ENCODE measurements around the gene CRY2. TPM values are rescaled to one million over a fixed set of nuclear protein-coding genes. Genes with fewer than 3 reads are reported as not detected.

CRY2 gene
- total and polyA plus RNA-seq, 2 donors (not counting 1 experiment from before 2014, with no cell fraction given): 8.3 to 21.5 TPM

DNA sequence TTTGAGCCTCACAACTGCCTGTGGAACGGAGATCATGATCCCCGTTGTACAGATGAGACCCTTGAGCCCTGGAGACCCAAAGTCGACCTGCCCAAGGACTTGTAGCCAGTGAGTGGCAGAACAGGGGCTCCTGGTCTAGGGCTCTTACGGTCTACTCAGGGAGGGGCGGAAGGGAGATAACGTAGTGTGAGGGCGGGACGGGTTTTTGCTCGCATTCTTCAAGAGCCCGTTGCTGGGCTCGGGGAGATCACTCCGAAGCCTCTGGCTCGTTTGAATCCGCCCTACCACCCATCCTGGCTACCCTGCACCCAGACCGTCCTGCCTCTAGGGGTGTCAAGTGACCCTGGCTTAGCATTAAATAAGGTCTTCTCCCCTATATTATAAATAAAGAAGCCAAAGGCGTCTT lies 639 bp downstream of the CRY2 start:
- DNase-seq (ENCODE audit: low read depth in 2 of 2): peak; percentile 60 to 75
- no peaks in the 10 kb centered on the region for H3K36me3 ChIP-seq (ENCODE audit: control insufficient read depth, insufficient read depth, low read length)
- peak overlapping the region; percentile 100 for H3K9ac ChIP-seq (ENCODE audit: insufficient read depth, low read length)
- H3K4me2 ChIP-seq (ENCODE audit: extremely low read depth, insufficient read depth, low read length): peak overlapping the region; percentile 93
- H3K27ac ChIP-seq (ENCODE audit: insufficient read depth, low read length): peak overlapping the region; percentile 99
- no peaks in the 10 kb centered on the region for H3K27me3 ChIP-seq (ENCODE audit: control insufficient read depth, insufficient read depth, low read length)
- no peaks in the 10 kb centered on the region for H4K20me1 ChIP-seq (ENCODE audit: control insufficient read depth, extremely low read depth, insufficient read depth, low read length)
- TF ChIP-seq EZH2 (IDR thresholded peaks at IDR 0.05; ENCODE audit: low read length, missing control alignments): no peak
- TF ChIP-seq, protein P1, sequence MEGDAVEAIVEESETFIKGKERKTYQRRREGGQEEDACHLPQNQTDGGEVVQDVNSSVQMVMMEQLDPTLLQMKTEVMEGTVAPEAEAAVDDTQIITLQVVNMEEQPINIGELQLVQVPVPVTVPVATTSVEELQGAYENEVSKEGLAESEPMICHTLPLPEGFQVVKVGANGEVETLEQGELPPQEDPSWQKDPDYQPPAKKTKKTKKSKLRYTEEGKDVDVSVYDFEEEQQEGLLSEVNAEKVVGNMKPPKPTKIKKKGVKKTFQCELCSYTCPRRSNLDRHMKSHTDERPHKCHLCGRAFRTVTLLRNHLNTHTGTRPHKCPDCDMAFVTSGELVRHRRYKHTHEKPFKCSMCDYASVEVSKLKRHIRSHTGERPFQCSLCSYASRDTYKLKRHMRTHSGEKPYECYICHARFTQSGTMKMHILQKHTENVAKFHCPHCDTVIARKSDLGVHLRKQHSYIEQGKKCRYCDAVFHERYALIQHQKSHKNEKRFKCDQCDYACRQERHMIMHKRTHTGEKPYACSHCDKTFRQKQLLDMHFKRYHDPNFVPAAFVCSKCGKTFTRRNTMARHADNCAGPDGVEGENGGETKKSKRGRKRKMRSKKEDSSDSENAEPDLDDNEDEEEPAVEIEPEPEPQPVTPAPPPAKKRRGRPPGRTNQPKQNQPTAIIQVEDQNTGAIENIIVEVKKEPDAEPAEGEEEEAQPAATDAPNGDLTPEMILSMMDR (conservative IDR thresholded peaks at IDR 0.05 in 1 of 2, IDR thresholded peaks at IDR 0.05 in 1 of 2; ENCODE audit: low read depth in 1 of 2, low read length in 2 of 2): peak in 1 of 2 donors; percentile 30
- no peaks in the 10 kb centered on the region for H3K9me3 ChIP-seq (ENCODE audit: control insufficient read depth, insufficient read depth, low read depth, low read length)
- H2AFZ ChIP-seq (ENCODE audit: low read length): peak overlapping the region; percentile 54
- peaks cover 33% of the 10 kb centered on the region for H3K79me2 ChIP-seq (ENCODE audit: control insufficient read depth, insufficient read depth, low read length)
- peaks cover 14% of the 10 kb centered on the region for H3K4me1 ChIP-seq (ENCODE audit: control insufficient read depth, extremely low read depth, insufficient read depth, low read length)
- peak overlapping the region; percentile 77 to 95 (median 92) for H3K4me3 ChIP-seq (replicated peaks in 1 of 4; ENCODE audit: control extremely low read depth in 1 of 4, insufficient read depth in 1 of 4, low read depth in 3 of 4, low read length in 4 of 4)

DNA sequence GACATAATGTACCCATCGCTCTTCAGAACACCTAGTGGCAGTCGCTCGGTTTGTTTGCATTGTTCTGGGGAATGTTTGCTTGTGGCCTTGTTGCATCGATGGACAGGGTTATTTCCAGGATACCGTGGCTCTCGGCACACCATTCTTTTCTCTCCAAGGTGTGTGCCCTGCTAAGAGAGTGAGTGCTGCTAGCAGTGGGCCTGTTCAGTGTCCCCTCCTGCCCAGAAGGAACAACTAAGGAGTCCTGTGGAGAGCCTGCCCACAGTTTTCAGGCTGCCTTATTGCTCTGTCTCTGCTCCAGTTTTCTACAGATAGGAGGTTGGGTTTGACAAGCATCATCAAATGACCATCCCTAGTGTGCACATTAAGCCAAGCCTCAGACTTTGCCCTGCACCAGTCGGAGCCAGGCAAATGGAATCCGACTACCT lies 1.4 kb downstream of the CRY2 start:
- no peak for DNase-seq (ENCODE audit: low read depth in 2 of 2)
- TF ChIP-seq, protein P1 (conservative IDR thresholded peaks at IDR 0.05 in 1 of 2, IDR thresholded peaks at IDR 0.05 in 1 of 2; ENCODE audit: low read depth in 1 of 2, low read length in 2 of 2): no peak
- TF ChIP-seq EZH2 (IDR thresholded peaks at IDR 0.05; ENCODE audit: low read length, missing control alignments): no peak
- Histone ChIP-seq H3K79me2 (ENCODE audit: control insufficient read depth, insufficient read depth, low read length) (peaks cover 34% of the 10 kb centered on the region), H3K36me3 (ENCODE audit: control insufficient read depth, insufficient read depth, low read length) (no peaks in the 10 kb centered on the region), H3K27ac (ENCODE audit: insufficient read depth, low read length) (peak overlapping the region; percentile 99), H3K9me3 (ENCODE audit: control insufficient read depth, insufficient read depth, low read depth, low read length) (no peaks in the 10 kb centered on the region), H3K4me1 (ENCODE audit: control insufficient read depth, extremely low read depth, insufficient read depth, low read length) (peaks cover 12% of the 10 kb centered on the region), H4K20me1 (ENCODE audit: control insufficient read depth, extremely low read depth, insufficient read depth, low read length) (no peaks in the 10 kb centered on the region), H2AFZ (ENCODE audit: low read length) (no peak overlapping the region), H3K9ac (ENCODE audit: insufficient read depth, low read length) (peak overlapping the region; percentile 34), H3K4me2 (ENCODE audit: extremely low read depth, insufficient read depth, low read length) (peak overlapping the region; percentile 93), H3K4me3 (replicated peaks in 1 of 4; ENCODE audit: control extremely low read depth in 1 of 4, insufficient read depth in 1 of 4, low read depth in 3 of 4, low read length in 4 of 4) (peak overlapping the region; percentile 77 to 95 (median 92)), H3K27me3 (ENCODE audit: control insufficient read depth, insufficient read depth, low read length) (no peaks in the 10 kb centered on the region)

DNA sequence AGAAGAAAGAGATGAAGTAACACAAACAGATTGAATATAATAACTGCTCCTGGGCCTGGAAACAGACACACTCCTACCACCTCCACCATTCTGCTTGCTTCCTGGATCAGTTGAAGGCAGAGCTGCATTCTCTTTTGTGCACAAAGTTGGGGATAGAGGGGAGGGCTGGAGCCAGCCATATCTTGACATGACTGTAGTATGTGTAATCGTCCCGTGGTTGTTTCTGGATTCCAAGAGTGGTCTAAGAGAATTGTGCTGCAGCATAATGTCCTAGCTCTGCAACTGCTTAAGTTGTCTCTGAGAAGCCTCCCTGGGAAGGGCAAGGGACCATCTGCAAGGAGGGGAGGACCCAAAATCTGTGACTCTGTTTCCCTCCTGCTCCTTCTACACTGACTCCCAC lies 3.2 kb downstream of the CRY2 start:
- Histone ChIP-seq H3K27ac (ENCODE audit: insufficient read depth, low read length) (no peak overlapping the region), H3K79me2 (ENCODE audit: control insufficient read depth, insufficient read depth, low read length) (peaks cover 39% of the 10 kb centered on the region), H3K9me3 (ENCODE audit: control insufficient read depth, insufficient read depth, low read depth, low read length) (no peaks in the 10 kb centered on the region), H4K20me1 (ENCODE audit: control insufficient read depth, extremely low read depth, insufficient read depth, low read length) (no peaks in the 10 kb centered on the region), H3K36me3 (ENCODE audit: control insufficient read depth, insufficient read depth, low read length) (no peaks in the 10 kb centered on the region), H3K4me1 (ENCODE audit: control insufficient read depth, extremely low read depth, insufficient read depth, low read length) (peaks cover 12% of the 10 kb centered on the region), H3K27me3 (ENCODE audit: control insufficient read depth, insufficient read depth, low read length) (no peaks in the 10 kb centered on the region), H3K9ac (ENCODE audit: insufficient read depth, low read length) (no peak overlapping the region), H3K4me3 (replicated peaks in 1 of 4; ENCODE audit: control extremely low read depth in 1 of 4, insufficient read depth in 1 of 4, low read depth in 3 of 4, low read length in 4 of 4) (no peak overlapping the region), H2AFZ (ENCODE audit: low read length) (no peak overlapping the region), H3K4me2 (ENCODE audit: extremely low read depth, insufficient read depth, low read length) (peak overlapping the region; percentile 20)
- DNase-seq (ENCODE audit: low read depth in 2 of 2): peak in 1 of 2 donors; percentile 64
- no peak for TF ChIP-seq EZH2 (IDR thresholded peaks at IDR 0.05; ENCODE audit: low read length, missing control alignments)

Measured in fibroblast of lung (primary cell).